HepG2 (cell line): Measurements from ENCODE around the gene RYR2. TPM values are rescaled to one million over a fixed set of nuclear protein-coding genes. Genes with fewer than 3 reads are reported as not detected.

Source experiments
- ATAC-seq: fragments of 200-7000 bp; cut with Tn5 transposase; 3 replicates; pipeline ENCODE4 v1.9.1; 2020; ENCODE audit warnings: mild to moderate bottlenecking, moderate library complexity
- BruUV-seq: library from RNA; stranded (reverse); fragments of 400-500 nt; replicated peaks from 2 replicates; lab custom pipeline; 2021; lab: Mats Ljungman, UMichigan
- CTCF ChIA-PET: fragments of 300-600 bp; formaldehyde crosslinking; extraction: SDS; loops from one replicate; lab custom pipeline; 2021; ENCODE audit warnings: low total read pairs, inconsistent platforms, low intra/inter-chr PET ratio; lab: Yijun Ruan, JAX
- POLR2A ChIA-PET: fragments of 350-600 bp; sonication (Branson Sonifier 250); formaldehyde crosslinking; loops from one replicate; lab custom pipeline; 2020; ENCODE audit warnings: antibody characterized with exemption, inconsistent platforms; lab: Yijun Ruan, JAX
- DNase-seq: peaks from one replicate; pipeline ENCODE4 v3.0.0-alpha.2; 2015; ENCODE audit warnings: low spot score
- FAIRE-seq: peaks from 3 replicates; lab custom pipeline; 2011; peaks lifted over from hg19 to GRCh38; lab: Jason Lieb, UNC
- H2AFZ ChIP-seq: one replicate; pipeline ENCODE4 v1.6.1; 2011; ENCODE audit warnings: low read length, inconsistent platforms
- H3K27ac ChIP-seq: fragments of 300-600 bp; 3 replicates; pipeline ENCODE4 v1.8.0; 2011; ENCODE audit warnings: mixed run types, mild to moderate bottlenecking, mixed read lengths, low read length, inconsistent platforms; ENCODE audit not compliant: insufficient read depth; ENCODE audit errors: extremely low read length
- H3K27me3 ChIP-seq, 2 experiments: fragments of 200-600 bp in 1 of 2; 2 replicates in 1 of 2; 3 replicates in 1 of 2; pipeline versions ENCODE4 v1.6.0 to v1.8.0; 2011; ENCODE audit warnings: low read length in 2 of 2, mild to moderate bottlenecking in 2 of 2, moderate library complexity in 2 of 2, inconsistent platforms in 1 of 2; ENCODE audit not compliant: insufficient read depth in 2 of 2, control insufficient read depth in 1 of 2
- H3K36me3 ChIP-seq, 2 experiments: fragments of 200-600 bp in 1 of 2; replicated peaks in 1 of 2; 2 replicates in 1 of 2; 3 replicates in 1 of 2; pipeline versions ENCODE4 v1.5.1 to v1.8.0; 2011; ENCODE audit warnings: low read length in 2 of 2, inconsistent platforms in 1 of 2; ENCODE audit not compliant: insufficient read depth in 2 of 2, control insufficient read depth in 1 of 2
- H3K4me1 ChIP-seq: 2 replicates; pipeline ENCODE4 v1.5.1; 2012; ENCODE audit warnings: low read length, inconsistent platforms; ENCODE audit not compliant: insufficient read depth
- H3K4me2 ChIP-seq: 2 replicates; pipeline ENCODE4 v1.6.0; 2011; ENCODE audit warnings: low read depth, low read length, inconsistent platforms
- H3K4me3 ChIP-seq, 3 experiments: fragments of 200-600 bp in 1 of 3; sonication (generic), shearing (Covaris generic) in 1 of 3; replicated peaks in 1 of 3; 2 replicates each; pipeline ENCODE4 v1.5.1; 2011 to 2016; ENCODE audit warnings: low read length in 3 of 3, inconsistent platforms in 2 of 3, low read depth in 2 of 3, mild to moderate bottlenecking in 2 of 3, control low read depth in 1 of 3, mixed read lengths in 1 of 3; ENCODE audit not compliant: insufficient read depth in 1 of 3
- H3K79me2 ChIP-seq: one replicate; pipeline ENCODE4 v1.6.1; 2011; ENCODE audit warnings: low read length, inconsistent platforms; ENCODE audit not compliant: insufficient read depth
- H3K9ac ChIP-seq: 2 replicates; pipeline ENCODE4 v1.6.0; 2011; ENCODE audit warnings: mild to moderate bottlenecking, low read depth, low read length, inconsistent platforms; ENCODE audit not compliant: insufficient read depth
- H3K9me3 ChIP-seq: 2 replicates; pipeline ENCODE4 v1.5.1; 2012; ENCODE audit warnings: mild to moderate bottlenecking, low read length
- H4K20me1 ChIP-seq: 2 replicates; pipeline ENCODE4 v1.6.0; 2011; ENCODE audit warnings: inconsistent platforms, mild to moderate bottlenecking, low read length, moderate library complexity; ENCODE audit not compliant: insufficient read depth
- CAMTA2 ChIP-seq: sonication (generic); formaldehyde crosslinking; IDR thresholded peaks from 2 replicates; pipeline ENCODE4 v1.4.0; 2020; ENCODE audit warnings: mild to moderate bottlenecking, missing genetic modification reagents, borderline replicate concordance
- DMAP1 ChIP-seq: IDR thresholded peaks from 2 replicates; pipeline ENCODE4 v1.6.1; 2016
- HMG20B ChIP-seq: conservative IDR thresholded peaks from 2 replicates; pipeline ENCODE4 v1.6.1; 2016; ENCODE audit warnings: missing genetic modification reagents, missing compliant biosample characterization
- MEF2D ChIP-seq: sonication (generic); formaldehyde crosslinking; IDR thresholded peaks from 2 replicates; pipeline ENCODE4 v1.5.1; 2020; ENCODE audit warnings: mild to moderate bottlenecking, missing genetic modification reagents
- NR0B2 ChIP-seq: sonication (generic); formaldehyde crosslinking; IDR thresholded peaks from 2 replicates; pipeline ENCODE4 v1.4.0; 2020; ENCODE audit warnings: mild to moderate bottlenecking, missing genetic modification reagents
- ONECUT2 ChIP-seq: sonication (generic); formaldehyde crosslinking; IDR thresholded peaks from 2 replicates; pipeline ENCODE4 v1.4.0; 2020; ENCODE audit warnings: missing genetic modification reagents
- PHF5A ChIP-seq: IDR thresholded peaks from one replicate; pipeline ENCODE4 v1.6.1; 2018; ENCODE audit warnings: low read depth, missing genetic modification reagents; ENCODE audit not compliant: unreplicated experiment
- RARG ChIP-seq: sonication (generic); formaldehyde crosslinking; IDR thresholded peaks from 2 replicates; pipeline ENCODE4 v1.4.0; 2020; ENCODE audit warnings: low read depth, mild to moderate bottlenecking, missing genetic modification reagents
- RBM22 ChIP-seq: fragments of 200-400 bp; formaldehyde crosslinking; optimal IDR thresholded peaks from 2 replicates; pipeline ENCODE3; 2017; ENCODE audit warnings: mild to moderate bottlenecking, low read length, moderate library complexity
- SIN3B ChIP-seq: fragments of 150-350 bp; IDR thresholded peaks from 2 replicates; pipeline ENCODE4 v1.6.1; 2014; ENCODE audit warnings: low read length
- ZBTB10 ChIP-seq: sonication (generic); formaldehyde crosslinking; IDR thresholded peaks from 2 replicates; pipeline ENCODE4 v1.4.0; 2020; ENCODE audit warnings: missing genetic modification reagents, borderline replicate concordance
- ZBTB4 ChIP-seq: sonication (generic); formaldehyde crosslinking; IDR thresholded peaks from 2 replicates; pipeline ENCODE4 v1.4.0; 2020; ENCODE audit warnings: missing genetic modification reagents, mild to moderate bottlenecking, borderline replicate concordance
- ZNF101 ChIP-seq: sonication (generic); formaldehyde crosslinking; IDR thresholded peaks from 2 replicates; pipeline ENCODE4 v1.4.0; 2020; ENCODE audit warnings: mild to moderate bottlenecking, low read depth, missing genetic modification reagents, borderline replicate concordance
- ZNF335 ChIP-seq: sonication (generic); formaldehyde crosslinking; IDR thresholded peaks from 2 replicates; pipeline ENCODE4 v1.4.0; 2020; ENCODE audit warnings: missing genetic modification reagents
- ZNF503 ChIP-seq: sonication (generic); formaldehyde crosslinking; IDR thresholded peaks from 2 replicates; pipeline ENCODE4 v1.4.0; 2020; ENCODE audit warnings: missing genetic modification reagents
- ZNF619 ChIP-seq: sonication (generic); formaldehyde crosslinking; IDR thresholded peaks from 2 replicates; pipeline ENCODE4 v1.4.0; 2020; ENCODE audit warnings: mild to moderate bottlenecking, missing genetic modification reagents
- ZNF674 ChIP-seq: sonication (generic); formaldehyde crosslinking; IDR thresholded peaks from 2 replicates; pipeline ENCODE4 v1.5.0; 2020; ENCODE audit warnings: low read depth, mild to moderate bottlenecking, missing genetic modification reagents
- ZNF713 ChIP-seq: sonication (generic); formaldehyde crosslinking; IDR thresholded peaks from 2 replicates; pipeline ENCODE4 v1.4.0; 2020; ENCODE audit warnings: mild to moderate bottlenecking, missing genetic modification reagents
- WGBS: methylation state at CpG from one replicate; pipeline ENCODE4 v1.1.6; 2017; ENCODE audit warnings: low lambda C conversion rate; 5-methylcytosine and 5-hydroxymethylcytosine counted together
- in situ Hi-C: cut with HindIII; loops from 2 replicates; pipeline ENCODE4 v1.10.0; 2017; ENCODE audit warnings: low pct_unique_long_range_greater_than_20kb; ENCODE audit not compliant: extremely low pct_ligation_motif_present
- intact Hi-C: fragments of 100-400 bp; cut with micrococcal nuclease; formaldehyde crosslinking; loops from one replicate; pipeline ENCODE4 v1.10.0; 2022; ENCODE audit not compliant: unreplicated experiment
- polyA plus RNA-seq, 8 experiments: library from polyadenylated mRNA; depleted of rRNA in 3 of 8; stranded (reverse) in 7 of 8; unstranded in 1 of 8; fragments of >200 nt; fragmentation: Illumina TruSeq in 4 of 8; extraction: Trizol in 4 of 8; gene quantifications; 2 replicates each; pipeline versions ENCODE4 v1.2.1 to v1.2.3, GENCODE V29; 2011 to 2016; ENCODE audit warnings: low read depth in 4 of 8, missing spikeins in 1 of 8, mixed read lengths in 1 of 8; ENCODE audit not compliant: insufficient read depth in 1 of 8
- total RNA-seq, 5 experiments: library from RNA; depleted of rRNA; stranded (reverse); fragments of >200 nt; fragmentation: Illumina TruSeq; extraction: Trizol; gene quantifications; 2 replicates each; pipeline ENCODE4 v1.2.3, GENCODE V29; 2016; ENCODE audit warnings: low read depth in 1 of 5

The RYR2 gene
- total and polyA plus RNA-seq, 2 of the 13 experiments (the other 11 are each of a cell fraction or from before 2014, with no cell fraction given), result not detected

GRCh38 chr1:237673631-237674030, 631.6 kb downstream of the RYR2 start:
- no peak overlapping the region for H3K9ac ChIP-seq
- H3K4me1 ChIP-seq, result no peaks in the 10 kb centered on the region
- no peaks in the 10 kb centered on the region for H4K20me1 ChIP-seq
- CTCF ChIA-PET, result no interaction called here
- ATAC-seq (no peak), FAIRE-seq (no peak), DNase-seq (no peak)
- TF ChIP-seq NR0B2 (CRISPR knock-in tag) (no peak), ZBTB10 (CRISPR knock-in tag) (no peak), CAMTA2 (no peak), ZNF674 (no peak), HMG20B (CRISPR knock-in tag) (no peak), DMAP1 (CRISPR knock-in tag) (no peak), ZNF335 (CRISPR knock-in tag) (no peak), SIN3B (no peak), RBM22 (no peak), ZNF503 (no peak), PHF5A (no peak), ZNF713 (CRISPR knock-in tag) (no peak), ZNF619 (CRISPR knock-in tag) (no peak), ZBTB4 (CRISPR knock-in tag) (no peak), RARG (CRISPR knock-in tag) (no peak), MEF2D (no peak), ZNF101 (CRISPR knock-in tag) (no peak), ONECUT2 (CRISPR knock-in tag) (no peak)
- H3K4me3 ChIP-seq, result no peak overlapping the region
- POLR2A ChIA-PET, result no interaction called here
- no TSS peak for BruUV-seq
- no peaks in the 10 kb centered on the region for H3K79me2 ChIP-seq
- H2AFZ ChIP-seq, result no peak overlapping the region
- in situ Hi-C loops, result no loop called here
- no peak overlapping the region for H3K27ac ChIP-seq
- no peaks in the 10 kb centered on the region; a peak in 1 of 5 replicates for H3K27me3 ChIP-seq
- WGBS, result 1% methylated on average over 3 of the region's 3 CpGs
- no peak overlapping the region for H3K4me2 ChIP-seq
- H3K36me3 ChIP-seq, result no peaks in the 10 kb centered on the region
- intact Hi-C loops, result no loop called here
- no peaks in the 10 kb centered on the region for H3K9me3 ChIP-seq
